SK-N-DZ (cell line): ENCODE results near the gene JAZF1.

Experiments used
- DNase-seq: peaks from one replicate; pipeline ENCODE4 v3.0.0-alpha.2; 2015; ENCODE audit warnings: low spot score

Gene JAZF1

GRCh38 chr7:28008911-28009310, 171.7 kb downstream of the JAZF1 start:
- DNase-seq, result no peak

- DNase-seq, result no peak
Observed at GRCh38 chr7:28008171-28008570, 172.4 kb downstream of the JAZF1 start.

DNA sequence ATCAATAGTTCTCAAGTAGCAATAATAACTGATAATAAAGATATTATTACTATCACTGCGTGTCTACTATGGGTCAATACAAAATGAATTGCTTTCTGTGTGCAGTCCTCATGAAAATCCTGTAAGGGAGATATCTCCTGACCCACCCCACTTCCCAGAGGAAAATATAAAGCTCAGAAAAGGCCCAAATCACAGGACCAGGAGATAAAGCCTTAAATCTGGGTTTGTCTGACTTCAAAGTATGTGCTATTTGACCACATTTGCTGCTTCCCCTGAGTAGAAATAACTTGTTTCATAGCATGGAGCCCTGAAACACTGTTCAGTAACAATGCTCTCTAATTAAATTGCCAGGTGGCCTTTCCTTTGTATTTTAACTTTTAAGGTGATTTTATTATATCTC, 174.1 kb downstream of the JAZF1 start:
- DNase-seq, result no peak

DNA sequence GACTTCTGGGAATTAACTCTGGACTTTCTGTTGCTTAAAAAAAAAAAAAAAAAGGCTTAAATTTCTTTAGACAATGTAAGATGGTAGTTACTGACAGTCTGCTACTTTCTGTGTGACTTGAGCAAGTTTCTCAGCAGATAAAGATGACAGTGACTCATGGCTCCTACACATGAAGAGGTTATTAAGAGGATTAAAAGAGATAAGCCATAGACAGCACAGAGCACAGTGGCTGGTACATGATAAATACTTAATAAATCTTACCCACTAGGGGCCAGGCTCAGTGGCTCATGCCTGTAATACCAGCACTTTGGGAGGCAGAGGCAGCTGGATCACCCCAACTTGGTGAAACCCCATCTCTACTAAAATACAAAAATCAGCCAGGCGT, 174.8 kb downstream of the JAZF1 start:
- DNase-seq, result no peak

GRCh38 chr7:28005075-28005846, 175.3 kb downstream of the JAZF1 start:
- peak; percentile 40 for DNase-seq

GRCh38 chr7:28003408-28003807, 177.2 kb downstream of the JAZF1 start:
- no peak for DNase-seq

- DNase-seq, result no peak
Observed at GRCh38 chr7:28002638-28003037, 178.0 kb downstream of the JAZF1 start.

DNA sequence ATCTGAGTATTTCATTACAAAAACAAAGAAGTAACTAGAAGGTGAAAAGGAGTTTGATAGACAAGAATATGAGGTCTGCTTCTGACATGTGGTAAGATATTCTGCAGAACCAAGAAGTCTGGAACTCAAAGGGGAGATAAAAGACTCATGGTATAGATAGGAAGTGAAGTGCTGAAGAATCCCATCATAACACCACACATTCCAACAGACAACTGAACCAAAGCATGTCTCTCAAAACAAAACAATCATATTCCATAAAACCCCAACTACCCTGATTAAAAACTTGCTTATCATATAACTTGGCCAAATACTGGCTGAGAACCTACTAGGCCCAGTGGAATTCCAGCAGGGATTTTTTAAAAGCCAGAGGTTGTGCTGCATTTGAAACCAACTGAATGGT, 178.7 kb downstream of the JAZF1 start:
- DNase-seq, result no peak

GRCh38 chr7:27999829-28000228, 180.8 kb downstream of the JAZF1 start:
- DNase-seq, result no peak

DNA sequence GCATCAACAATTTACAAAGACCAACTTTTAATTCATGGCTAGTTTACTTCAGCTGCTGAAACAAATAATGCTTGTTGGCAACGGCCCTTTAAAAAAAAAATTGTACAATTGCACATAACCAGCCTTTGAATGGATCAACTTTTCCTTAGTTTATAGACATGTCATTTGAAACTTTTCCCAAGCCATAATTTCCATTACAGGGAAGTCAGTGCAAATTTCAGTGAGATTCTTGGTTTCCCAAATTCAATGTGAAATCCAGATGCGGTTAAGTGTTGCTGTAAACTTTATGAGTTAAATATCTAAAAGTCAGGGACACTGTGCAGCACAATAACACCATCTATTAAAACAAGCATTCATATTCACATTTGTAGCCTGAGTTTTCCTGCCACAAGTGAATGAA, 182.2 kb downstream of the JAZF1 start:
- no peak for DNase-seq

- no peak for DNase-seq
Observed at GRCh38 chr7:27997188-27997707, 183.3 kb downstream of the JAZF1 start.

- no peak for DNase-seq
Observed at GRCh38 chr7:27996141-27996540, 184.5 kb downstream of the JAZF1 start.

- no peak for DNase-seq
Observed at GRCh38 chr7:27995228-27995627, 185.4 kb downstream of the JAZF1 start.

- no peak for DNase-seq
Observed at GRCh38 chr7:27994639-27995038, 186.0 kb downstream of the JAZF1 start.

GRCh38 chr7:27992755-27993493, 187.7 kb downstream of the JAZF1 start:
- DNase-seq, result no peak

GRCh38 chr7:27992097-27992496, 188.5 kb downstream of the JAZF1 start:
- no peak for DNase-seq

DNA sequence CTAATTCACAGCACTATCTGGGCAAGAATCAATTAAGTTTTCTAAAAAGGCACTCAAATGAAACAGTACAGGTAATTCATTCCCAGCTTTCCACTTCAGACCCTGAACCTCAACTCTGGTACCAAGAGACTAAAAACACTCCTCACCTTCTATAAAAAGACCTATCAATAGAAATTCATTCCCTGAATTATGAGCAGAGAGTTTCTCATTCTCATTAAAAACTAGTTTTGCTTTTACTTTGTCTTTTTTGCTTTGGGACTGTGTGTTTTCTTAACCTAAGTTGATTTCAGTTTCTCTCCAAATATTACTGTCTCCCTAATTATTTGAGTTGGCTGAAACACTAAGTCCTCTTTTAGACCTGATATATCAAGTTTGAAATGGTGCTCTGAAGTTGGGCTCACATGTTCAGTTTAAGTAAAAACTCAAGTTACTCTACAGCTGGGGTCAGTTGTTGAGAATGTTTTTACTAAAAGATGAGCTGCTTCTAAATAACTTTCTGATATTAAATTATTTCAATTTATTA, 189.5 kb downstream of the JAZF1 start:
- no peak for DNase-seq

DNA sequence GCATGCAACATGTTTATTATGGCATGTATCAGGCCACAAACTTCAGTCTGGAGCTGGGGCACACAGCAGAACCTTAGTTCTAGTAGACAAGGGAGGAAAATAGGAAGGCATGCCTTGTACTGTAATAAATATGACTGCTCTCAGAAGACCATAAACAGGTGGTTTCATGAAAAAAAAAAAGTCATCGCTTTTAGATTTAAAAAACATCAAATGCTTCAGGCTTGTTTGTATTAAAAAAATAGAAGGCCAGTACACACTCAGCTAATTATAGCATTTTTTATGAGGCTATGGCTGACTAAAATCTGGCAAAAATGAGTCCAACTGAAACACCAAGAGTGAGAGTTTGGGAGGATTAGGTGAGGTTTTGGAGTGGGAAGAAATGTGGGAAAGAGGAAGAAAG, 204.1 kb downstream of the JAZF1 start:
- DNase-seq, result no peak

- DNase-seq, result no peak
Observed at GRCh38 chr7:27973625-27974024, 207.0 kb downstream of the JAZF1 start.

DNA sequence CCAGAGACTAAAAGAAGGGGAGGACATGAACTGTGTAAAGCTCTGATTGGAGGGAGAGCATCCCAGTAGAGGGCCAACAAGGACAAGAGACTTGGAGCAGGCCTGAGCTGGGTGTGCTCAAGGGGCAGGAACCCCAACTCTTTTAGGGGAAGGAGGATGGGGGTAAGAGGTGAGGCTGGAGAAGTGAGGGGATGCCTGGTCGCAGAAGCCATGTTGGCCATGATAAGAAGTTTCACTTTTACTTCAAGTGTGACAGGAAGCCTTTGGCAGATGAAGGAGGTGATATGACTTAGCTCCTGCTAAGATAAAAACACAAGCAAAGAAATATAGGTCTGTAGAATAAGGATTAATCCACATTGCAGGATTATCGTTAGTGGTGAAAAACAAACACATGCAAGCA, 208.3 kb downstream of the JAZF1 start:
- DNase-seq, result no peak

DNA sequence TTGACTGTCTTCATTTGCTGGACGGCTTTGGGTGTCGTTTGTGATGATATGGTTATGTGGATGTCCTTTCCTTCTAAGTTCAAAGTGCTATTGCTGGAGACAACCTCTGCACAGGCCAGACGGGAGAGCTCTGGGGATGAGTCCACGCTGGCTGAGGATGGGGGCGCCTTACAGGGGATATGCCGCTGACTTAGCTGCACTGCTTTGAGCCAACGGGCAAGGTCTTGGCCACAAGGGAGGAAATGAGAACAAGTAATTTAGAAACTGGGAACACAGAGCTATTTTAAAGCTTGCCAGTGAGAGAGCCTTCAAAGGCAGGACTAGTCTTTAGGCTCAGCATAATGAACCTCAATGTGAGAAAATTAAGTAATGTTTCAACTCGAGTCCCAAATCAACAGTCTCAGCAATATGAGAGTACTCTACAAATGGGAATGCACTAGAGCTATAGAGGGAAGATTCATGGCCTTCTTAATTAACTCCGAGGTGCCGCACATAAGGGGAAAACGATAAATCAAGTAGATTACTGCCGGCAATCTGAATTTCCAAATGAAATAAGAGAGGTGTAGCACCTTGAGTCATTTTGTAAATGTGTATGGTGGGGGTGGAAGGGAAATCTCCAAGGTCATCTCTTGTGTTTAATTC, 209.3 kb downstream of the JAZF1 start:
- no peak for DNase-seq

GRCh38 chr7:27970350-27970749, 210.2 kb downstream of the JAZF1 start:
- DNase-seq, result no peak
